Measurements from ENCODE around the gene SOWAHC.
A peak's percentile ranks its signal among the peaks of the same experiment; 100 is the strongest.

The SOWAHC gene

DNA sequence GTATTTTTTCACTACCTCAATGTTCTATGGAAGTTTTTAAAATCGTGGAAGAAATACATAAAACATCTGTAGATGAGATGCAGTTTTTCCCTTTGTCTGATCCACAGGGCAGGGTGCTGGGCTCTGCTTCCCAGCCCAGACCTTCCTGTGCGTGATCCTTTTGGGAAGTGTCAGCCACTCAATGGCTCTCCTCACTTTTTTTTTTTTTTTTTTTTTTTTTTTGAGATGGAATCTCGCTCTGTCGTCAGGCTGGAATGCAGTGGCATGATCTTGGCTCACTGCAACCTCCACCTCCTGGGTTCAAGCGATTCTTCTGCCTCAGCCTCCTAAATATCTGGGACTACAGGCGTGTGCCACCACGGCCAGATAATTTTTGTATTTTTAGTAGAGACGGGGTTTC is 32.8 kb downstream of the SOWAHC start:
- no peak for DNase-seq (ENCODE audit: low read depth)

DNA sequence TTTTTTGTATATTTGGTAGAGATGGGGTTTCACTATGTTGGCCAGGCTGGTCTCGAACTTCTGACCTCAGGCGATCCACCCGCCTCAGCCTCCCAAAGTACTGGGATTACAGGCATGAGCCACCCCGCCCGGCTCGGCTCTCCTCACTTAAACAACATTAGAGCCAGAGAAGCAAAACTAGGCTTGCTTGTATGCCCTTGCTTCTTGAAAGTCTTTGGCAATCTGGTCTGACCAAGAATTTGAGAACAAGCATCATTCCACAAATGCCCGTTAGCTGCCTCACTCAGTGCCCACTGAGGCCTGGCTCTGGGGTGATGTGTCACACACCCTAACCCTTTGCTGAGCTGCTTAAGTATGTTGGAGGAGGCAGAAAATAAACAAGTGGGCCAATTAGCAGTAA is 33.5 kb downstream of the SOWAHC start:
- peak; percentile 55 for DNase-seq (ENCODE audit: low read depth)

- DNase-seq (ENCODE audit: low read depth) = peak; percentile 40
These were observed 33.9 kb downstream of the SOWAHC start for GRCh38 chr2:109648041-109648527.

GRCh38 chr2:109649736-109650695 is 35.9 kb downstream of the SOWAHC start:
- no peak for DNase-seq (ENCODE audit: low read depth)

DNA sequence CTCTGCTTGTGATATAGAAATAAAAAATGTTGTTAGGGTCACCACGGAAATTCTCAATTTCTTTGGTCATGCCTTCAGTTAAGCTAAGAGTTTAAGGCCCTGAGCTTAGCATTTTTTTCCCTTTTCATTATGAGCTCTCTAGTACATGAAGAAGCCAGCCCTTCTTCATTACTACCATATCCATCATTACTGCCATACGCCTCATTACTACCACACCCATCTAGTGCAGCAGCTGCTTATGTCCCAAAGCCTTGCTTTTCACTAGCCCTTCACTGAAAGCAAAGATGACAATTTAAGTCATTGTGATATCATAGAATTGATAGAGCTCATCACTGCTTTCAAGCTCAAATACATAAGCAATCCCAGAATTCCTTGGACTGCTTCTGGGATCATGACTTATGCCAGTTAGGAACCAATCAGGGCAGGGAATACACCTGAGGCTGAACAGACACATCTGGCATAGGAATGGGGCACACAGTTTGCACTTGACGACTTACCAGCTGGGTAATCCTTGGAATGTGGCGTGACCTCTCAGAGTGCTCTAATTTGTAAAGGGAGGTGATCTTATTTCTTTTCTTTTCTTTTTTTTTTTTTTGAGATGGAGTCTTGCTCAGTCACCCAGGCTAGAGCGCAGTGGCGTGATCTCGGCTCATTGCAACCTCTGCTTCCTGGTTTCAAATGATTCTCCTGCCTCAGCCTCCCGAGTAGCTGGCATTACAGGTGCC is 40.3 kb downstream of the SOWAHC start:
- no peak for DNase-seq (ENCODE audit: low read depth)

DNA sequence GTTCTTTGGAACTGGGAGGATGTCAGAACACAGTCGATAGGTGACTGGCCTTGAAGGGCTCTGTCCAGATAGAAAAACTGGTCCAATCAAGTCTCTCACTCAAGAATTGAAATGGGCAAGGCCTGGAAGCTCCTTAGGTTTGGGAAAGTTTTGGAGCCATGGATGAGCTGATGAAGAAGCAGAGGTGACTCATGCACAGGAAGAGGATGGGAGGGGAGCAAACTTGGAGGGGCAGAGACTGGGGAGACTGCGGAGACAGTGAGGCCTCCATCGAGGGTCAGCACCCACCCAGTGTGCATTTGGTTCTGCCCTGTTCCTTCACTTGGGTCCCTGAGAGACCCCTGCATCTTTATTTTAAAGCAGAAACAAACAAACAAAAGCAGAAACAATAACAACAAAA is 41.1 kb downstream of the SOWAHC start:
- no peak for DNase-seq (ENCODE audit: low read depth)

- no peak for DNase-seq (ENCODE audit: low read depth)
These were observed 45.4 kb downstream of the SOWAHC start for GRCh38 chr2:109659396-109660045.

DNA sequence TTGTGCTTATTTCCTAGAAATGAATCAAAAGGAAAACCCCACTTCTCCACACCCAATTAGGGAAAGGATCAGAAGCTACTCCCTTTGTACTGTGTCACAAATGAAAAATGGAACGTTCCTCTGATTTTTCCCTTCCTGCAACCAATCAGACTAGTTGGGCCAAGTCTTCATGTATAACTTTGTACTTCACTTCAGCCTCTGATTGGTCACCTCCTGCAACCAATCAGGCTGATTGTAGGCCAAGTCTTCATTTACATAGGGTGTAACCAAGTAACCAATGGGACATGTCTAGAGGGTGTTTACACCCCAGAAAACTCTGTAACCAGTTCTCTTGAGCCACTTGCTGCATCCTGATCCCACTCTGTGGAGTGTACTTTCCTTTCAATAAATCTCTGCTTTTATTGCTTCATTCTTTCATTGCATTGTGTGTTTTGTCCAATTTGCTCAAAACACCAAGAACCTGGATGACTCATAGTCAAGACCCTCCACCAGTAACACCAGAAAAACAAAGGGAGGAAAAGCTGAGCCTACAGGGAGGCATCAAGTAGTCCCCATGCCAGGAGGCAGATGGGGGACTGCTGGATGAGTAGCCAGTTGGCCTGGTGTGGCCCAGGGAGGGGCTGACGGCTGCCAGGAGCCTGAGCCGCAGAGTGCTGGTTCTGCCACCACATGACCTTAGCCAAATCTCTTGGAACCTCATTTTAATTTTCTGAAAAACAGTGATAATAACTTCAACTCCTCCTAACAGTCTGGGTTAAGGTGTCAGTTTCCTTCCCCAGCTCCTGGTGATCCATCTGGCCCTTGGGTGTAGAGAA is 46.1 kb downstream of the SOWAHC start:
- DNase-seq (ENCODE audit: low read depth) = no peak

DNA sequence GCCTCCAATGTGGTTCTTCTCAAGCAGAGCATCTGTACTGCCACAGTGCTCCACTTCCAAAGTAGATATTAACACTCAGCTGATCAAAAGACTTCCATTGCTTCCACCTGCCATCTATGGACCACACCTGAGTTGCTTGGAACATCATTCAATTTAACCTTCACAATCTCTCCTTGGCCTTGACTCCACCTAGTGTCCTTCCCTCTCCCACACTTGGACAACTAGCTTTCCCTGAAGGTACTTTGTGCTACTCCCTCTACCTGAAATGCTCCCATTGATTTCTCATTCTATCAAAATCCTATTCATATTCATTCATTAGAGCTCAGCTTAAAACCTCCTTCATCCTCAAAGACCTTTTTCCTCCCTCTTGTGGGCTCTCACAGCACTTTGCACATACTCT is 48.7 kb downstream of the SOWAHC start:
- no peak for DNase-seq (ENCODE audit: low read depth)

- DNase-seq (ENCODE audit: low read depth) = peak; percentile 63
These were observed 49.6 kb downstream of the SOWAHC start for GRCh38 chr2:109663721-109664120.

GRCh38 chr2:109666466-109666865 is 52.3 kb downstream of the SOWAHC start:
- no peak for DNase-seq (ENCODE audit: low read depth)

Data from iris pigment epithelial cell (primary cell).